GM12892 (cell line): ENCODE data around the gene MAP3K7.

Source experiments
- POLR2A ChIP-seq: IDR thresholded peaks from 2 replicates; pipeline ENCODE4 v1.6.1; 2011; ENCODE audit warnings: low read depth, low read length, control low read depth
- POLR2AphosphoS5 ChIP-seq: IDR thresholded peaks from 2 replicates; pipeline ENCODE4 v1.6.1; 2011; ENCODE audit warnings: low read depth, low read length, control low read depth

DNA sequence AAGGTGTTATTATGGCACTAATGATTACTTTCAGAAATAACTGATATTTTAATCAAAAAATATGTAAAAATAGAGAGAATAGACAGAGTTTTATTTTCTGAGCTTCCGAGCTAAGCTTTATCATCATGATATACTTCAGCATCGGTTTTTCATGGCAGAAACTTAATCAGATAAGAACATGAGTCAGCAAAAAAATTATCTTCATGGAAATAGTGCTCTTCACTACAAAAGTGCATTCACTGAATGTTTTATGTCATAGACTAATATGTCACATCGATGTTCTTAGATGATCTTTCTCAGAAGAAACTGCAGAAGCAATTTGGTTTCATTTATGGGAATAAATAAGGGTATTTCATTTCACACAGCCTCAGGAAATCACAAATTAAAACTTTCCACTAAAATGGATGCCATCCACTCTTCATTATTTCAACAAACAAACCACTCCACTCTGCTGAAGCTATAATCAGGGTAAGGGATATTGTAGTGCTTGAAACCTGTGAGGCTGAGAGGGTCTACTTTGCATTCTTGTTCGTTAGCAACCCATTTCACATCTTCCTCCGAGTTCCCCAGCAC is 10.2 kb upstream of the MAP3K7 start:
- TF ChIP-seq POLR2AphosphoS5, result no peak
- no peak for TF ChIP-seq POLR2A
